GM18508 (cell line): ENCODE measurements around the gene EPHA1.

Experiments used
- ATAC-seq: cut with Tn5 transposase; IDR thresholded peaks from one replicate; pipeline ENCODE4 v1.9.1; 2021; ENCODE audit warnings: moderate number of reproducible peaks; ENCODE audit not compliant: insufficient read depth, unreplicated experiment

Gene EPHA1

GRCh38 chr7:143391462-143392404 lies 16.9 kb downstream of the EPHA1 start:
- ATAC-seq, result no peak

- no peak for ATAC-seq
Measured at GRCh38 chr7:143390773-143391317, 17.8 kb downstream of the EPHA1 start.

DNA sequence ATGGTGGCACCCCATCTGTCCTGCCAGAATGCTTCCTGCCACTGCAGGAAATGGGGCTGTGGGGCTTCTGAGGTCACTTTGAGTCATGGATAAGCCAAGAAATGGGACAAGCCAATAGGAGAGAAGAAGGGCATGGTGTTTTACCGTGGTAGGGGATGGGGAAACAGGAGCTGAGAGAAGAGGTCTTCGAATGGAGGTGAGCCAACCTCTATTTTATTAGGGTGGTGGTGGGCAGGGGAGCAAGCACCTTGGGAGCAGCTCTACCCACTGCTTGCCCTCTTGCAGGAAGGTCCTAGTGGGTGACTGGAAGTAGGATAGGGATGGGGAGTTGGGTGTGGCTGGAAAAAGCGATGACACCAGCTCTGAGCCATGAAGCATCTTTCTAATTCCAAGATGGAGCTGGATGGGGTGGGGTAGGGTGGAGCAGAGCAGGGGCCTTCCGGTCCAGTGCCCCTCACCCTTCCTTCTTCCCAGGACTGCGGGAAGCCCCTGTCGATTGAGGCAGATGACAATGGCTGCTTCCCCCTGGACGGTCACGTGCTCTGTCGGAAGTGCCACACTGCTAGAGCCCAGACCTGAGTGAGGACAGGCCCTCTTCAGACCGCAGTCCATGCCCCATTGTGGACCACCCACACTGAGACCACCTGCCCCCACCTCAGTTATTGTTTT lies 18.4 kb downstream of the EPHA1 start:
- ATAC-seq, result no peak

- ATAC-seq, result no peak
Measured at GRCh38 chr7:143389316-143390103, 19.1 kb downstream of the EPHA1 start.

- no peak for ATAC-seq
Measured at GRCh38 chr7:143388491-143389101, 20.1 kb downstream of the EPHA1 start.

DNA sequence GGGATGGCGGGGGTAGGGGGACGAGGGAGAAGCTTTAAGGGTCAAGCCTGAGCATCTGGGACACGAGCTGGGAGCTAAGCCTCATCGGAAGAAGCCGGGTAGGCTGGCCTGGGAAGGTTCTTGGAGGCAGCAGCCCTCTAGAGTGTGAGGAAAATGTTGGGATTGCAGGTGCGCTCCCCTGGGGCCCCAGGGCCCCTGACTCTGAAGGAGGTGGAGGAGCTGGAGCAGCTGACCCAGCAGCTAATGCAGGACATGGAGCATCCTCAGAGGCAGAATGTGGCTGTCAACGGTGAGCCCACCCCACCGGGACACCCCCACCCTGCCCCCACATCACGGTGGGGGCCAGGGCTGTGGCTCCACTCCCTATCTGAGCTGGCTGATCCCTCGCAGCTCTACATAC lies 20.6 kb downstream of the EPHA1 start:
- ATAC-seq, result no peak

- no peak for ATAC-seq
Measured at GRCh38 chr7:143387156-143387975, 21.3 kb downstream of the EPHA1 start.

DNA sequence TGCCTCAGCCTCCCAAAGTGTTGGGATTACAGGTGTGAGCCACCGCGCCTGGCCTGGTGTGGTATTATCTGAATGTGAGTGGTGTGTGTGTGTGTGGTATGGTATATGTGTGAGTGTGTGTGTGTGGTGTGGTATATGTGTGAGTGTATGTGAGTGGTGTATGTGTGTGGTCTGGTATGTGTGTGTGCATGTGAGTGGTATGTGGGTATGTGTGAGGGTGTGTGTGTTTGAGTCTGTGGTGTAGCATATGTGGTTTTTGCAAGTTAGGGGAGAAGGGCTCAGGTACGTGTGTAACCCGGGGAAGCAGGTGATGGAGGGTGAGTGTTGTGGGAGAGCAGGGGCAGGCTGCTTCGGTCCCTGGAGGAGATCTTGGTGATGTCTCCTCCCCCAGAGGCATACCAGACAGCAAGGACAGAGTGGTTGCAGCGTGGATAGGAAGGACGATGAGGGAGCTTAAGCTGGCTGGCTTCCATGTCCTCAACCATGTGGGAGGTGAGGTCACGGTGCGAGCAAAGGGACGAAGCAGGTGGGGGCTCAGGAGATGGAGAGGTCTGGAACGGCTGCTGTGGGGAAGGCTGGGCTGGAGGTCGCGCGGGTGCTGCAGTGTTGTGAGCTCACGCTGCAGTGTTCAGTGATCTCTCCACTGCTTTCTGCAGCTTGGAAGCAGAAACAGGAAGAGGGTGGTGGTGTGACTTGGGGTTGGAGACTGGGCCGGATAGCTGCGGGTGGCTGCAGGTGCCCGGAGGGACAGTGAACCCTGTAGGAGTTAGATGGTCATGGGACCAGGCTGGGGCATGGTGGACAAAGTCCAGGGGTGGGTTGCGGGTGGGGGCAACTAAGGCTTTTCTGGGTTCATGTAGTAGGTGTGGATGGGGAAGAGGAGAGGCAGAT lies 22.5 kb downstream of the EPHA1 start:
- ATAC-seq, result no peak

DNA sequence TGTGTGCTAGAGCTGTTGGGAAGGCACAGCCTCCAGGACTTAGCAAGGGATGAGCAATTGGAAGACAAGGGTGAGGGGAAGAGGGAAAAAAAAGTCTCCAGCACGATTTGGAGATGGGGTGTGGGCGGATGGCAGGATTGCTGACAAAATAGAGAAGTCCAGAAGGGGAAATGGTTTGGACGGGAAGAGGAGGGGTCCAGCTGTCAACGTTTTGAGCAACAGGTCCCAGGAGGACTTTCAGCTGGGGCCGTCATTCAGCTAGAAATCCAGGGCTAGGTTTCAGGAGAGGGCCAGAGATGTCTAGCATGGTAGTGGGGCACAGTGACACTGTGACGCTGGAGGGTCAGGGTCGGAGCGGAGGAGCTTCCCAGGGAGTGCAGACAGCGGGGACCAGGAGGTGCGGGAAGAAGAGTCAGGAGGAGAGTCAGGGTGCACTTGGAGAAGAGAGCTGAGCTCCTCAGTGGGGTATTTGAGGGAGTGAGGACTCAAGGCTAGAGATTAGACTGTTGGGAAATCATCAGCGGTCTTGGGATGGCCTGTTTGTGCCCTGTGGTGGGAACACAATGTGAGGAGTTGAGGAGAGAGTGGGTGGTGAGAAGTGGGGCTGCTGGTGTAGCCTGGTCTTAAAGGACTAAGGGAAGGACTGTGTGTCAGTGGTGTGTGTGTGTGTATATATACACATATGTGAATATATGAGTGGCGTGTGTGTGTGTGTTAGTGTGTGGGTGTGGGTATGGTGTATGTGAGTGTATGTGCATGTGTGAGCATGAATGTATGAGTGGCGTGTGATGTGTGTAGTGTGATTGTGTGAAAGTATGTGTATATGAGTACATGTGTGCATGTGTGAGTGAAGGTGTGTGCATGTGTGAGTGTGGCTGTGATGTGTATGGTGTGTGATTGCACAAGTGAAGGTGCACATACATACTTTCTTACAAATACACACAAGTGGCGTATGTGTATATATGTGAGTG lies 23.7 kb downstream of the EPHA1 start:
- no peak for ATAC-seq

DNA sequence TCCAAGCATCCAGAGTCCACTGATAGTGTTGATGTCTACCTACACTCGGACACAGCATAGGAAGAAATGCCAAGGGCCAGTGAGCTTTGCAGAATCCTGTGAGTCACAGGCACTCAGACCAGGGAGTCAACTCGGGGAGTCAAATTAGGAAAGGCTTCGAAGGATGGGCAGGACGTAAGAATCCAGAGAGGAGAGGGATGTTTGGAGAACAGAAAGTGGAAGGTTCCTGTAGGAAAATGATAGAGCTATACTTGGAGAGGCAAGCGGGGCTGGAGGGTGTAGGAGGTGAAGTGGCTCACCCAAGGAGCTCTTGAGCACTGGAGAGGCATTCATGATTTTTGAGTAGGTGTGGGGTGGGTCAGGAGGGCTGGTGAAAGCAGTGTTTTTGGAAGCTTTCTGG lies 24.5 kb downstream of the EPHA1 start:
- ATAC-seq, result no peak

DNA sequence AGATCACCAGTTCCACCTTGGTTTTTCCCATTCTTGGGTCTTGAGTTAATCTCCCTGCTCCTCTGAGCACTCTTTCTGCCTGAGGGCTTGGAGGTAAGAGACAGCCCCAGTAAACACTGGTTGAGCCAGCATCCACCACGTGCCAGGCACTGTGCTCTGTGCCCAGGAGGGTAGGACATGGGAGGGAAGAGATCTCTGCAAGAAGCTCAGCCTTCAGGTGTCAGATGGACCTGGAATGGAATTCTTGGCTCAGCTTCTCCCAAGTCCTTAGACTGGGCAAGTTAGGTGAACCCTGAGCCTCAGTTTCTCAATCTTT lies 25.1 kb downstream of the EPHA1 start:
- no peak for ATAC-seq

DNA sequence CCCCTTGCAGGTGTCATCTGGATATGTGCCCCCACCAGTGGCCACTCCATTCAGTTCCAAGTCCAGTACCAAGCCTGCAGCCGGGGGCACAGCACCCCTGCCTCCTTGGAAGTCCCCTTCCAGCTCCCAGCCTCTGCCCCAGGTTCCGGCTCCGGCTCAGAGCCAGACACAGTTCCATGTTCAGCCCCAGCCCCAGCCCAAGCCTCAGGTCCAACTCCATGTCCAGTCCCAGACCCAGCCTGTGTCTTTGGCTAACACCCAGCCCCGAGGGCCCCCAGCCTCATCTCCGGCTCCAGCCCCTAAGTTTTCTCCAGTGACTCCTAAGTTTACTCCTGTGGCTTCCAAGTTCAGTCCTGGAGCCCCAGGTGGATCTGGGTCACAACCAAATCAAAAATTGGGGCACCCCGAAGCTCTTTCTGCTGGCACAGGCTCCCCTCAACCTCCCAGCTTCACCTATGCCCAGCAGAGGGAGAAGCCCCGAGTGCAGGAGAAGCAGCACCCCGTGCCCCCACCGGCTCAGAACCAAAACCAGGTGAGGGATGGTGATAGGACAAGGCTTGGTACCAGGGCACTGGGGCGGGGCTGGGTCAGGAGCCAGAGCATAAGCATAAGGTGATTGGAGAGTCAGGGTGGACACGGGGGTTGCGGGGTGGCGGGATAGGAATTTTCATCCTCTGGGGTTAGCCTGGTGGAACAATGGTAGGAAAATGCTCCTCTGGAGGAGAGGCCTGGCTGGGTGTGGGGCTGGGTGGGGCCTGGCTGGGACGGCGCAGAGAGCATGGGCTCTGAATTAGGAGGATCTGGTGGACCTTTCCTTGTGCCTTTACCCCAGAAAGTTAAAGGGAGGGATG lies 25.6 kb downstream of the EPHA1 start:
- ATAC-seq, result no peak

DNA sequence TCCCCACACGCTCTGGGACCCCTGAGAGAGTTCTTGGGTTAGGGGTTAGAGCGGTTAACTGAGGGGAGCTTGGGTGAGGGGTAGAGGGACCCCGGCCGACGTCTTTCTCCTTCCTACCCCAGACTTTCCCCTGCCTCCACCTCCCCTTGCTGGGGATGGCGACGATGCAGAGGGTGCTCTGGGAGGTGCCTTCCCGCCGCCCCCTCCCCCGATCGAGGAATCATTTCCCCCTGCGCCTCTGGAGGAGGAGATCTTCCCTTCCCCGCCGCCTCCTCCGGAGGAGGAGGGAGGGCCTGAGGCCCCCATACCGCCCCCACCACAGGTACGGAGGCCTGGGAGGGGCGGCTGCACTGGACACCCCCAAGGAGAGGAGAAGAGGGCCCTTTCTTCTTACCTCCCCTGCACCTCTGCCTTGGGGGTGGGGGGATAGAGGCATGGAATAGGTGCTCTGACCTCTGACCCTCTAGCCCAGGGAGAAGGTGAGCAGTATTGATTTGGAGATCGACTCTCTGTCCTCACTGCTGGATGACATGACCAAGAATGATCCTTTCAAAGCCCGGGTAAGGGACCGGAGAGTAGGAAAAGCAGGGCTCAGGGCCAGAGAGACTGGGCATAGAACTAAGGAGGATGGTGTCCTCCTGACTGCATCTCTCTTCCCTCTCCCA lies 26.4 kb downstream of the EPHA1 start:
- no peak for ATAC-seq

GRCh38 chr7:143381427-143382125 lies 27.1 kb downstream of the EPHA1 start:
- ATAC-seq, result no peak

DNA sequence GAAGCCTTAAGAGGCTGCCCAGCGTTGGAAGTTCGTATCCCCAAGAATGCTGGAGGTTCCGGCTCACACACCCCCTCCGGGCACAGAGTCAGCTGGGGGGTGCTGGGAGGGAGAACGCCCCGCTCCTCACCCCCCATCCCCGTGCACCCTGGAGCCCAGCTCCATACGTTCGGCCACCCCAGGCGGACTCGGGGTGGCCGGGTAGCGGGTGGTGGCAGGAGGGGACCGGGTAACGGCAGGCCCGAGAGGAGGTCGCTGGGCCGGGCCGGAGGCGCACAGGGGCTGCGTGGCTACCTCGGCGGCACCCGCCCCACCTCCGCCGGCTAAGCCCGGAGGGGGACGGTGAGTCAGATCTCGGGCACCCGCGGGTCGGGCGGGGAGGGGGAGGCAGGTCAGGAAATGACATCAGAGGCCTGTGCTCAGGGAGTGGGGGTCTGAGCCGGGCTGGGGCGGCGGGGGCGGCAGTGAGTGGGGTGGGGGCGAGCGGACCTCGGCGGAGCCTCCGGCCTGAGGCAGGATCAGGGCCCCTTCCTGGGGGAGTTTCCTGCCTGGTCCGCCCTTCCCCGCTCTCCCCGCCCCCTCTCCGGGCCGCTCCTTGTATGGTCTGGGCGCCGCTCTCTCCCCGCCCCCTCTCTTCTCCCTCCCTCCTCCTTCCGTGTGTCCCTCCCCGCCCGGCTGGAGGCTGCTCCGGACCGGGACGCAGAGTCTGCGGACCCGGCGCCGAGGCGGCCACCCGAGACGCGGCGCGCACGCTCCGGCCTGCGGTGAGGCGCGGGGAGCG lies 27.8 kb downstream of the EPHA1 start, which contains the start of gene ZYX:
ZYX (plus strand) TSS at position 700 of the 781 bp plus-strand sequence. CDS start 227 bp downstream, outside the sequence.
- ATAC-seq, result peak; percentile 46
